Measurements from ENCODE around the gene RANGAP1. TPM values are rescaled to one million over a fixed set of nuclear protein-coding genes. Genes with fewer than 3 reads are reported as not detected.

RANGAP1 gene
- total and polyA plus RNA-seq, 3 donors from 2014 or later, result 212 to 319 (median 277) TPM

DNA sequence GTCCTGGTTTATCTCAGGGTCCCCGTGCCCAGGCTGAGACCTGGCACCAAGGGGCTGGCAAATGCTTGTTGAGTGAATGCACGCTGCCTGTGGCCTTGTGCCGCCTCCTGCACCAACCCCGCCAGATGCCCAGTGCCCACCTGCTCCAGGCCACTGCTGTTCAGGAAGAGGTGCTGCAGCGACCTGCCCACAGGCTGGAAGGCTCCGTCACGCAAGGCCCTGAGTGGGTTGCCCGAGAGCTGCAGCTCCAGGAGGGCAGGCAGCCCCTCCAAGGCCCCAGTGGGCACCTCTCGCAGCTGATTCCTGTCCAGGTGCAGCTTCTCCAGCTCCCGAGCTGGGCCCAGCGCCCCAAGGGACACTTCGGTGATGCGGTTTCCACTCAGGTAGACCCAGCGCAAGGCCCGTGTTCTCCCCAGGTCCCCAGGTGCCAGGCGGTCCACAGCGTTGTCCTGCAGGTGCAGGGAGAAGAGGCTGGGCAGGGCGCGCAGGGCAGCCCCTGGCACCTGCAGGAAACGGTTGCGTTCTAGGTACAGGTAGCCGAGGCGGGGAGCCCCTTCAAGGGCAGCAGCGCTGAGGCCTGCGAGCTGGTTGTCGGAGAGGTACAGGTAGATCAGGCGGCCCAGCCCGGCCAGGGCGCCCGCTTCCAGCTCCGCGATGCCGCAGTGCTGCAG is 48.8 kb downstream of the RANGAP1 start:
- intact Hi-C loops (cut with DNase I; ENCODE audit: low total_unique reads), result no loop called here
- H3K4me1 ChIP-seq, result peaks cover 13% of the 10 kb centered on the region
- H3K27ac ChIP-seq, result peak overlapping the region in 1 of 2 donors; percentile 29
- 20% methylated on average over 11 of the region's 33 CpGs; no CpG with 5 or more reads in 1 of the 2 donors for WGBS, 2 donors
- no peaks in the 10 kb centered on the region for H3K27me3 ChIP-seq
- H3K9me3 ChIP-seq, result no peaks in the 10 kb centered on the region
- H3K4me3 ChIP-seq, result peak overlapping the region; percentile 50 to 53
- no peak for TF ChIP-seq POLR2A (IDR thresholded peaks at IDR 0.05)
- TF ChIP-seq, protein P1, sequence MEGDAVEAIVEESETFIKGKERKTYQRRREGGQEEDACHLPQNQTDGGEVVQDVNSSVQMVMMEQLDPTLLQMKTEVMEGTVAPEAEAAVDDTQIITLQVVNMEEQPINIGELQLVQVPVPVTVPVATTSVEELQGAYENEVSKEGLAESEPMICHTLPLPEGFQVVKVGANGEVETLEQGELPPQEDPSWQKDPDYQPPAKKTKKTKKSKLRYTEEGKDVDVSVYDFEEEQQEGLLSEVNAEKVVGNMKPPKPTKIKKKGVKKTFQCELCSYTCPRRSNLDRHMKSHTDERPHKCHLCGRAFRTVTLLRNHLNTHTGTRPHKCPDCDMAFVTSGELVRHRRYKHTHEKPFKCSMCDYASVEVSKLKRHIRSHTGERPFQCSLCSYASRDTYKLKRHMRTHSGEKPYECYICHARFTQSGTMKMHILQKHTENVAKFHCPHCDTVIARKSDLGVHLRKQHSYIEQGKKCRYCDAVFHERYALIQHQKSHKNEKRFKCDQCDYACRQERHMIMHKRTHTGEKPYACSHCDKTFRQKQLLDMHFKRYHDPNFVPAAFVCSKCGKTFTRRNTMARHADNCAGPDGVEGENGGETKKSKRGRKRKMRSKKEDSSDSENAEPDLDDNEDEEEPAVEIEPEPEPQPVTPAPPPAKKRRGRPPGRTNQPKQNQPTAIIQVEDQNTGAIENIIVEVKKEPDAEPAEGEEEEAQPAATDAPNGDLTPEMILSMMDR (IDR thresholded peaks at IDR 0.05), result no peak
- no peak for DNase-seq
- H3K36me3 ChIP-seq (ENCODE audit: low read depth, missing control alignments), result no peaks in the 10 kb centered on the region

DNA sequence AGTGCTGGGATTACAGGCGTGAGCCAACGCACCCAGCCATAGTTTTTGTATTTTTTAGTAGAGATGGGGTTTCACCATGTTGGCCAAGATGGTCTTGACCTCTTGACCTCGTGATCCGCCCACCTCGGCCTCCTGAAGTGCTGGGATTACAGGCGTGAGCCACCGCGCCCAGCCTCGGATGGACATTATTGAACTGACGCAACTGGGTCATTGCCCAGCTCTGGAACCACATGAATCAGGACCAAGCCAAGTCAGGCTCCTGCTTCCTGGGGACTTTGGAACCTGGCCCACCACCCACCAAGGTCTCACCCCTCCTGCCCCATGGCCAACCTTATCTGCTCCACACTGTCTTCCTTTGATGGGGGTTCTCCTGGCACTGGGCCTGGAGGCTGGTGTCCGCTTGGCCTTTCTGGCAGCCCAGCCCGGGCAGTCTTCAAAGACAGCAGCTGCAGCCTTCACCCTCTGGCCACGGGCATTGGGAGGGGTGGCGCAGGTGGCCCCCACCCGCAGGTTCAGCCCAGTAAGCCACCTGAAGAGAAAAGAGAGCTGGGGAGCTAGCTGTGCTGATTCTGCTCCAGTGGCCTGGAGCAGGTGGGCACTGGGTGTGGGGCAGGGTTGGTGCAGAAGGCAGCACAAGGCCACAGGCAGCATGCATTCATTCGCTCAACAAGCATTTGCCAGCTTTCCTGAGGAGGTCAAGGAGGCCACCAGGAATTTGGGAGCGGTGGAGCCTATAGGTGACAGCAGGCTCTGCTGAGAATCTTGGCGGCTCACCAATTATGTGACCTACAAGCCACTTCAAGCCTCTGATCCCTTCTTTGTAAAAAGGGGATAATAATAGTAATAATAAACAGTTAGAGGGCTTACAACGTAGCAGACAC is 50.9 kb downstream of the RANGAP1 start:
- DNase-seq, result peak; percentile 70
- H3K27me3 ChIP-seq, result no peaks in the 10 kb centered on the region
- H3K27ac ChIP-seq, result no peak overlapping the region
- no peak overlapping the region for H3K4me3 ChIP-seq
- intact Hi-C loops (cut with DNase I; ENCODE audit: low total_unique reads), result no loop called here
- 64 to 74% methylated on average over 8 to 19 of the region's 19 CpGs for WGBS, 2 donors
- H3K4me1 ChIP-seq, result peaks cover 18% of the 10 kb centered on the region
- no peaks in the 10 kb centered on the region for H3K36me3 ChIP-seq (ENCODE audit: low read depth, missing control alignments)
- no peaks in the 10 kb centered on the region for H3K9me3 ChIP-seq
- TF ChIP-seq POLR2A (IDR thresholded peaks at IDR 0.05), result no peak
- TF ChIP-seq, protein P1 (IDR thresholded peaks at IDR 0.05), result no peak

DNA sequence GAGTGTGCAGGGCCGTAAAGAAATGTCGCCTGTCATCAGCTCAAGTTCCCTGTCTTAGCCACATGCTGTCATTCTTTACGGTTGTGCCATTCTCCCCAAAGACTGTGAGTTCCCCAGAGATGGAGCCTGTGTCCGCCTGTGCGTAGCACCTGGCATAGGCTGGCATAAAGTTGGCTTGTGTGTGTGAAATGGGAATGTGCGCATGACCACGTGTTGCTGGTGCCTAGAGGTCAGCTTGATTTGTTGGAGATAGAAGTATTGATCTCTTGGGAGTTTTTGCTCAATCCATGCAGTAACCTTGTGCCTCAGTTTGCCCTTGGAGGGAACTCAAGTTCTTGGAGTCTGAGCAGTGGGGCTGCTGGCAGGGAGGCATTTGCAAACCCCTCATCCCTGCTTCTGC is 54.6 kb downstream of the RANGAP1 start:
- WGBS, 2 donors, result 83 to 88% methylated on average over 7 of the region's 7 CpGs
- no peak overlapping the region for H3K27ac ChIP-seq
- DNase-seq, result no peak
- H3K27me3 ChIP-seq, result no peaks in the 10 kb centered on the region
- no peaks in the 10 kb centered on the region for H3K9me3 ChIP-seq
- TF ChIP-seq, protein P1 (IDR thresholded peaks at IDR 0.05), result no peak
- intact Hi-C loops (cut with DNase I; ENCODE audit: low total_unique reads), result no loop called here
- no peak overlapping the region for H3K4me3 ChIP-seq
- H3K36me3 ChIP-seq (ENCODE audit: low read depth, missing control alignments), result no peaks in the 10 kb centered on the region
- peaks cover 11% of the 10 kb centered on the region for H3K4me1 ChIP-seq

DNA sequence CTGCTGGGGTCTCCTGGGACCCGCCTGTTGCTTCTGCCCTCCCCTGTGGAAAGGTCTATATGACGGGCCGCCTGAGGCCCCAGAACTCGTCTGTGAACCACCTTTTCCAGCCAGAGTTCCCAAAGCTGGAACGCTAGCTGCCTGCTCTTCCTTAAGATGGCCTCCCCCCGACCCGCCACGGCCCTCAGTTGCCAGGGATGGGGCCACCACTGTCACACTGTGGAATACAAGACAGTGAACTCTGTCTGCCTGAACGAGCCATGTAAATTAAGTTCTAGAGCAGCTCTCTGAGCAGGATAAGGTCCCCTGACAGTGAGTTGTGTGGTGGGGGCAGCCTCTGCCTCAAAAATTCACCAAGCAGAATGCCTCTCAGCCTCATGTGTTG is 55.6 kb downstream of the RANGAP1 start:
- intact Hi-C loops (cut with DNase I; ENCODE audit: low total_unique reads), result no loop called here
- Histone ChIP-seq H3K27ac (no peak overlapping the region), H3K9me3 (no peaks in the 10 kb centered on the region), H3K4me1 (peaks cover 11% of the 10 kb centered on the region), H3K4me3 (no peak overlapping the region), H3K27me3 (no peaks in the 10 kb centered on the region), H3K36me3 (ENCODE audit: low read depth, missing control alignments) (no peaks in the 10 kb centered on the region)
- 88% methylated on average over 9 of the region's 9 CpGs; no CpG with 5 or more reads in 1 of the 2 donors for WGBS, 2 donors
- DNase-seq, result no peak
- no peak for TF ChIP-seq POLR2A (IDR thresholded peaks at IDR 0.05)
- TF ChIP-seq, protein P1 (IDR thresholded peaks at IDR 0.05), result no peak
